ENCODE data around the gene KCNG2. TPM values are rescaled to one million over a fixed set of nuclear protein-coding genes. Genes with fewer than 3 reads are reported as not detected.

Gene KCNG2
- polyA plus RNA-seq, 3 donors = 0.05 to 0.45 (median 0.42) TPM

DNA sequence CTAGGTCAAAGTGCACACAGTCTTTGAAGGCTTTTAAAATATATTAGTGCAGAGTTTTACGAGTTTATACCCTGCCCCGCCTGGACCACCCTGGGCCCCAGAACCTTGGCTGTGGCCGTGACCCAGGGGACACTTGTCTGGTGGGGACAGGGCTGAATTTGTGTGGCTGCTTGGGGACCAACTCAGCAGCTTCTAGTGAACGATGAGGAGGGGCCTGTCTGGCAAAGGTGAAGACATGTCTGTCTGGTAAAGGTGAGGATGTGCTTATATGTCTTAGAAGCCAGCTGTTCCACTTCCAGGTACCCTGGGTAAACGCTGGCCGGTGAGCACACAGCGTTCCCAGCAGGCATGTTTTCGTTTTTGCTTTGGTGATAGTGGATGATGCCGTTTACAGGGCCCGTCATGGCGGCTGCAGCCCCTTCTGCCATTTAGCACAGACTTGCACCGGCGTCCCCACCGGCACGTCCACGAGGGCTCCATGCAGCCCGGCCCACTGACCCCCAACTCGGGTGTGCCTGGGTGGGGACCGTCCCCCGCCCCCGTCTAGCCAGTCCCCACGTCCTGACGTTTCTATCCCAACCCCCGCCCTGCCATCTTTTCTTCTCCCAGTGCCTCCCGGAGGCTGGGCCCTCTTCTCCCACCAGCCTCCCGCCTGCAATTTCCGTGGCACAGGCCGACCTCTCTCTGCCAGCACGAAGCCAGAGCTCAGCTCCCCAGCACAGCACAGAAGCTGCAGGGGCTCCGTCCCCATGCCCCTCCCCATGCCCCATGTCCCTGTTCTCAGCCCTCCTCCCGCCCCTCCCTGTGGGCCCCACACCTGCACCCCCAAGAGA lies 85.9 kb downstream of the KCNG2 start:
- 89 to 92% (median 91%) methylated on average over 26 to 31 of the region's 31 CpGs for WGBS, 3 donors
- H3K27ac ChIP-seq (ENCODE audit: low read depth, low read length) = no peak overlapping the region

GRCh38 chr18:79884294-79884962 lies 86.7 kb downstream of the KCNG2 start:
- WGBS, 3 donors = 86 to 89% (median 88%) methylated on average over 29 of the region's 29 CpGs
- H3K27ac ChIP-seq (ENCODE audit: low read depth, low read length) = no peak overlapping the region

DNA sequence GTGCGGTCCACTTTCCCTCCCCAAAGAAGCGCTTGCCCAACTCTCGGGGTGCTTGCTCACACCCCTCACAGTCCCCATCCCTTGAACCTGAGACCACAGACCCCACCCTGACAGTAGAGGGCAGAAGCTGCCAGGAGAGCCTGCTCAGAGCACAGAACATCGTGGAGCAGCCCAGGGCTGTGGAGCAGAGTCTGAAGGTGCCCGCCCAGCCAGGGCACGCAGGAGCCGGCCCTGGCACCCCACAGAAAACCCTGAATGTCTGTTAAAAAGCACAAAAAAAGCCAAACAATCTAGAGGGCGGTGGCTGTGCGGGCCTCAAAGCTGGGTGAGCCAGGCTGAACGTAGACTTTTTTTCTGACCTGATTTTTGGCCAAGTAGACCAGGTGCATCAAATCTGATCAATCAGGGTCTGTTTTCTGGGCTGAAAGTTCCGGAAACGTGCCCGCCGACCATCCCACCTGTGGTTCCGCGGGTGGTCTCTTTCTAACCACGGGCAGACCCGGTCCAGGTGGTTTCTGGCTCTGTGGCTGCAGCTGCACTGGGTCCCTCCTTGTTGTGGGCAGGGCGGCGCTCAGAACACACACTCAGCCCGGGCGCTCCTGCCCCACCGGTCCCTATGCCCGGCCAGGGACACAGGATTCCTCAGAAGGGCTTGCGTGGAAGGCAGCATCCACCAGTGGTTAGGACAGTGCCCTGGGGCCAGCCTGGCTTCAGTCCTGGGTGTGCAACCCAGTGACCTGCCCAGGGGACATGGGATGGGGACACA lies 87.4 kb downstream of the KCNG2 start:
- 85 to 92% (median 91%) methylated on average over 25 of the region's 25 CpGs for WGBS, 3 donors
- H3K27ac ChIP-seq (ENCODE audit: low read depth, low read length) = no peak overlapping the region

DNA sequence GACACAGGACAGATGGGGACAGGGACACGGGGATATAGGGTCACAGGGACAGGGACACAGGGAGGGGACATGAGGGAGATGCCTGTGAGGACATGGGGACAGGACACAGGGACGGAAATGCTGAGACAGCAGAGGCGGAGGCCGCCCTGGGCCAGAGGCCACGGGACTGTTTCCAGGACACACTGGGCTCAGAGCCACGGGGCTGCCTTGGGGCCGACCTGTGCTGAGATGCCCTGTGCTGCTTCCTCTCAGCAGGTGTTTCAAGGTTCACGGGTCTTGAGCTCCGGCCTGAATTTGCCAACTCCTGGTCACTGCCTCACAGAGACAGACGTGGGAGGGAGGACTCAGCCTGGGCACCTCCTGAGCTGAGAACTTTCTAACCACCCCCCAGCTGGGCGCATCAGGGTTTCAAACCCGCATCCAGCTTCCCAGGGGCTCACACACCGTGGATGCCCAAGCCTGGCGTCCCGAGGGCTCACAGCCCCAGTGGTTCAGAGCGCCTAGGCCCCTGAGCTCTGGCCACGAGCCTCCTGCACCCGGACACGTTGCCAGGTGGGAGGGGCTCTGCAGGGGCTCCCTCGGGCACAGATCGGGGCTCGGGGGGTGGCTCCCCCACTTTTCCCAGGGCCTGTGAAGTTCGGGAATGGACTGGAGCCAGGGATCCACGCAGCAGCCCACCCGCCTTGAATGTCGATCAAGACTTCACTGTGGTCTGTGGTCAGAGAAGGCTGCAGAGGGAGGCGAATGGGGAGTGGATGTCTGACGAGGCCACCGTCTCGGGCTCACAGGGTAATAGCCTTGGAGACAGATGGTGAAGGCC lies 89.7 kb downstream of the KCNG2 start:
- no peak overlapping the region for H3K27ac ChIP-seq (ENCODE audit: low read depth, low read length)
- WGBS, 3 donors = 88 to 93% (median 92%) methylated on average over 29 to 30 of the region's 30 CpGs

DNA sequence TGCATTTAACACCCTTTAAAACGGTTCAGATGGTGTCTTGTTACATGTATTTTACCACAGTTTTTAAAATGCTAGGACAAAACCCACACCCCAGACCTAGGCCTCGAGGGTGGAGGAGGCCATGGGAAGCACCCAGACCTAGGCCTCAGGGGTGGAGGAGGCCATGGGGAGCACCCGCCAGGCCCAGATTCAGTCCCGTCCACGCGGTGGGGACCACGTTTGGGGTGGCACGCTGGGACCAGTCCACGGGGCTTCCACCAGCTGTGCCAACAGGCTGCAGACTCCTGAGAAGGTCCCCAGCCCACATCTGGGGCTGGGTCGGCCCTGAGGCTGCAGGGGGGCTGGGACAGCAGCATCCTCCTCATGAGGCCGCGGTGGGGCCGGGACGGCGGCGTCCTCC lies 90.3 kb downstream of the KCNG2 start:
- WGBS, 3 donors = 88 to 94% (median 92%) methylated on average over 16 of the region's 16 CpGs
- H3K27ac ChIP-seq (ENCODE audit: low read depth, low read length) = no peak overlapping the region

- WGBS, 3 donors = 87 to 93% (median 91%) methylated on average over 14 of the region's 14 CpGs
- no peak overlapping the region for H3K27ac ChIP-seq (ENCODE audit: low read depth, low read length)
These were observed 91.8 kb downstream of the KCNG2 start for GRCh38 chr18:79889569-79889968.

GRCh38 chr18:79890674-79891073 lies 92.9 kb downstream of the KCNG2 start:
- WGBS, 3 donors = 84 to 91% (median 87%) methylated on average over 5 of the region's 5 CpGs
- H3K27ac ChIP-seq (ENCODE audit: low read depth, low read length) = no peak overlapping the region

DNA sequence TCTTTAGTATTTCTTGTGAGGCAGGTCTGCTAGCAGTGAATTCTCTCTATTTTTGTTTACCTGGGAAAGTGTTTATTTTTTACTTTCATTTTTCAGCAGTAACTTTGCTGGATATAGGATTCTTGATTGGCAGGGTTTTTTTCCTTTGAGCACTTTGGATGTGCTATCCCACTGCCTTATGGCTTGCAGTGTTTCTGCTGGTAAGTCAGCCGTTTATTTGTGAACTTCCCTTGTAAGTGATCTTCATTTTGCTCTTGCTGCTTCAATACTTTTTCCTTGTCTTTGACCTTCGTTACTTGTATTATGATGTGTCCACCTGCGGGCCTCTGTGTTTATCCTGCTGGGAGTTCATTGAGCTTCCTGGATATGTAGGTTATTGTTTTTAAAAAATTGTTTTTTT lies 99.0 kb downstream of the KCNG2 start:
- H3K27ac ChIP-seq (ENCODE audit: low read depth, low read length) = no peak overlapping the region
- WGBS, 3 donors = 66 to 95% (median 80%) methylated on average over 3 of the region's 3 CpGs

DNA sequence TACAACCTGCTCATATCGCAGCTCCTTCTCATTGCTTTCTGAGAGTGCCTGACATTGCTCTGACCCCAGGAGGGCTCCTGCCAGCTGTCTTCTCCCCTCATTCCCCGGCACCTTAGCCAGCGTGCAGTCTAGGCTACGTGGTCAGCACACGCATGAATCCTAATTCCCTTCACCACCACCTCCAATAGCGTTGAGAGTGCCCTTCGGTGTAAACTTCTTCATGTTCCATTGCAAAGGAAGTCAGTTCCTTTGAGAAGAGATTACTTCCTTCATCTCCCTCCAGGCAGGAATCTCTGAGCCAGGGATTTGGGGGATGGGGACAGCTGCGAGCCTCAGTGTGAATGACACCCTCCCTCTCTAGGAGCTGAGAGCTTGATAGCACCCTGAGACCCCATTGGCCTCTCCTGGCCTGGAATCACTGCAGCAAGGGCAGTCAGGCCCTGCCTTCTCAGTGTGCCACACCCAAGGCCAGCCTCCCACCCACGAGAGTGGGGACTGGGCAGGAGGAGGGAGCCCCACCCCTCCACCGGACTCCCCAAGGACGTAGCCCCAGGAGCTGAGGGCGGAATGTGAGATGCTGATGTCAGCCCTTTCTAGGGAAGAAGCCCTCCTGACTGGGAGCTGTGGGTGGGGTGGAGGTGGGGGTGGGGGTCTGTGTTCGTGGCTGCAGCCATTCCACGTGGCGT lies 100.3 kb downstream of the KCNG2 start:
- H3K27ac ChIP-seq (ENCODE audit: low read depth, low read length) = no peak overlapping the region
- WGBS, 3 donors = 93 to 97% (median 96%) methylated on average over 15 of the region's 15 CpGs

DNA sequence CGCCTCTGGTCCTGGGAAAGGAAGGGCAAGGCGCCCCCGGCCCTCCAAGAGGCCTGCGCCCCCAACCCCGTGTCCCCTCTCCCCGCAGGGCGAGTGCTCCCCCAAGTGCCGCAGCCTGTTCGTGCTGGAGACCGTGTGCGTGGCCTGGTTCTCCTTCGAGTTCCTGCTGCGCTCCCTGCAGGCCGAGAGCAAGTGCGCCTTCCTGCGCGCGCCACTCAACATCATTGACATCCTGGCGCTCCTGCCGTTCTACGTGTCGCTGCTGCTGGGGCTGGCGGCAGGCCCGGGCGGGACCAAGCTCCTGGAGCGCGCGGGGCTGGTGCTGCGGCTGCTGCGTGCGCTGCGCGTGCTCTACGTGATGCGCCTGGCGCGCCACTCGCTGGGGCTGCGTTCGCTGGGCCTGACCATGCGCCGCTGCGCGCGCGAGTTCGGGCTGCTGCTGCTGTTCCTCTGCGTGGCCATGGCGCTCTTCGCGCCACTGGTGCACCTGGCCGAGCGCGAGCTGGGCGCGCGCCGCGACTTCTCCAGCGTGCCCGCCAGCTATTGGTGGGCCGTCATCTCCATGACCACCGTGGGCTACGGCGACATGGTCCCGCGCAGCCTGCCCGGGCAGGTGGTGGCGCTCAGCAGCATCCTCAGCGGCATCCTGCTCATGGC lies 101.3 kb downstream of the KCNG2 start:
- 68 to 77% (median 74%) methylated on average over 62 to 70 of the region's 70 CpGs for WGBS, 3 donors
- H3K27ac ChIP-seq (ENCODE audit: low read depth, low read length) = no peak overlapping the region

GRCh38 chr18:79899609-79900445 lies 102.1 kb downstream of the KCNG2 start:
- WGBS, 3 donors = 84 to 91% (median 85%) methylated on average over 45 to 53 of the region's 53 CpGs

DNA sequence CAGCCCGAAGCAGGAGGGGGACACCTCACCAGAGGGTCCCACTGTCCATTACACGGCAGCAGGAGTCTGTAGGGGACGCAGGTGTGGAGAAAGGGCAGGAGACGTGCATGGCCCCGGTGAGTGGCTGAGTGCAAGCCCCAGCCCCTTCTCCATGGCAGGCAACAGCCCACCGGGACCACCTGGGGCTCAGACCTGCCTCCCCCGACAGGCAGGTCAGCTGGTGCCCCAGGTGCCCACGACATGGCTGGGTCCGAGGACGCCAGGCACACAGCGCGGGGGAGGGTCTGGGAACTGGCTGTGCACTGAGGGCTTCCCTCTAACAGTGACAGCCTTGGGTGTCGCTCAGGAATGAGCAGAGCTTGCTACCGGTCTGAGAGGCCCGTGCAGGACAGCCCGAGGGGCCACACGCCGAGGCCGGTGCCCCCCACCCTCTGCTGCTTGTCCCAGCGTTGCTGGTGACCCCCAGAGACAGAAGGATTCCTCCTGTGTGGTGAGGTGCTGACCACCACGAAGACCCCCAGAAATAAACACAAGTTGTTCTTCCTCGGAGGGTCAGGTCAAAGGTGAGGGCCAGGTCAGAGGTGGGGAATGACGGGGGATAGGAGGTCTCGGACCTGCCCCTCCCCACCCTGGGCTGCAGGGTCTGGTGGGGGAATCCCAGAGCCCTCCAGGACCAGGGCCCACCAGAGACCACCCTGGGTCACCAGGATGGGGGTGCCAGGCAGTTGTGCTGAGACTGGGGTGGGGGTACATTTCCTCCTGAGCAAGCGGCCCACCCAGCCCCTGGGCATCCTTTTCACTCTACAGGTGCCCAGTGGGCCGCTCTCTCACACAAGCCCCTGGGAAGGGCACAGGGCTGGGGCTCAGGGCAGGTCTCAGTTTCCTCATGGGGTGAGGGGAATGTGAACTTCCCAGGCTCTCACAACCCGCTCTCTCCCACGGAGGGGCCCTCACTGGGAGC lies 103.2 kb downstream of the KCNG2 start:
- H3K27ac ChIP-seq (ENCODE audit: low read depth, low read length) = no peak overlapping the region
- 92 to 95% (median 94%) methylated on average over 28 of the region's 28 CpGs for WGBS, 3 donors

More at GRCh38 chr18:79899609-79900445, 102.1 kb downstream of the KCNG2 start:
- H3K27ac ChIP-seq (ENCODE audit: low read depth, low read length) = no peak overlapping the region

DNA sequence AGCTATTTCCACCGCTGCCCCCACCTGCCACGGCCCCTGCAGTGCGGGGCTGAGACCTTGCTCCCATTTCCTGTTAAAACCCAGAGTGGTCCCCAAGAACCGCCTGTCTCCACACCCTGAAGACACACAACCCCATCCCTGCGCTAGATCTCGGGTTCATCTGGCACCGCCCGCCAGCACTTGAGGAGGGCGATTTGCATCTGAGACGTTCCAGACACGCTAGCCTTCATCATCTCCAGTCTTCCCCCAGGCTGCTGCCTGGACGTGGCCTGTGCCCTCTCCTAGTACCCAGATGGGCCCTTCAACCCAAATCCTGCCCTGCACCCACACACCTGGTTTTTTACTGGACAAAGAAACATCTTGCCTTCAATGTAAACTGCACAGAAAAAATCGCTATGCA lies 103.9 kb downstream of the KCNG2 start:
- WGBS, 3 donors = 95 to 97% (median 95%) methylated on average over 13 of the region's 13 CpGs
- no peak overlapping the region for H3K27ac ChIP-seq (ENCODE audit: low read depth, low read length)

- WGBS, 3 donors = 90 to 97% (median 90%) methylated on average over 8 of the region's 8 CpGs
These were observed 104.3 kb downstream of the KCNG2 start for GRCh38 chr18:79902075-79902474.

DNA sequence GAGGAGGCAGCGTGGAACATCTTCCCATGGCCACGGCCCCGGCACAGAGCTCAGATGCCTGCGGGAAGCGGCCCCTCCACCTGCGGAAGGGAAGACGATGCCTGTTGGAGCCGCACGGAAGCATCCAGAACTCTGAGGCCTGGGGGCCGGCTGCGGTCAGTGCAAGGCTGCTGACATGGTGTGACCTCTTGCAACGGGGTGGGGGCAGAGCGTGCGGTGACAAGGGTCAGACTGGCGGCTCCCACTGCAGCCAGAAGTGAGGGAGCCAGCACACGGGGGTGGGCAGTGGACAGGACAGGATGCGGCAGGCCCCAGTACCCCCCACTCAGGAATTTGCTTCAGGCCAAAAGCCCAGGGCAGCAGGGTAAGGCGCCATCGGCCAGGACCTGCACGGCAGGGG lies 104.9 kb downstream of the KCNG2 start:
- 92 to 96% (median 96%) methylated on average over 20 of the region's 20 CpGs for WGBS, 3 donors
- no peak overlapping the region for H3K27ac ChIP-seq (ENCODE audit: low read depth, low read length)

More at GRCh38 chr18:79902075-79902474, 104.3 kb downstream of the KCNG2 start:
- no peak overlapping the region for H3K27ac ChIP-seq (ENCODE audit: low read depth, low read length)
